HepG2 (cell line): Measurements from ENCODE around the gene PPM1G. TPM values are rescaled to one million over a fixed set of nuclear protein-coding genes. Genes with fewer than 3 reads are reported as not detected.

Source experiments
- ARHGAP35 ChIP-seq: sonication (generic); formaldehyde crosslinking; IDR thresholded peaks from 2 replicates; pipeline ENCODE4 v1.9.0; 2022; ENCODE audit warnings: mild to moderate bottlenecking, inconsistent platforms, moderate library complexity, missing genetic modification reagents, borderline replicate concordance
- CHD4 ChIP-seq: fragments of 200-600 bp; sonication (generic); IDR thresholded peaks from 2 replicates; pipeline ENCODE4 v1.7.0; 2017; ENCODE audit warnings: mild to moderate bottlenecking, low read length, borderline replicate concordance
- E2F2 ChIP-seq: sonication (generic); formaldehyde crosslinking; IDR thresholded peaks from 2 replicates; pipeline ENCODE4 v1.4.0; 2020; ENCODE audit warnings: missing genetic modification reagents, borderline replicate concordance
- GATAD1 ChIP-seq: IDR thresholded peaks from 2 replicates; pipeline ENCODE4 v1.6.1; 2016; ENCODE audit warnings: missing genetic modification reagents, missing compliant biosample characterization
- GRHL1 ChIP-seq: sonication (generic); formaldehyde crosslinking; conservative IDR thresholded peaks from 2 replicates; pipeline ENCODE4 v1.8.0; 2022; ENCODE audit warnings: missing genetic modification reagents
- GTF3A ChIP-seq: sonication (generic); formaldehyde crosslinking; conservative IDR thresholded peaks from 2 replicates; pipeline ENCODE4 v1.4.0; 2020; ENCODE audit warnings: mild to moderate bottlenecking, missing genetic modification reagents
- NFIB ChIP-seq: sonication (generic); formaldehyde crosslinking; IDR thresholded peaks from 2 replicates; pipeline ENCODE4 v1.9.0; 2021; ENCODE audit warnings: missing genetic modification reagents, mild to moderate bottlenecking, borderline replicate concordance
- ONECUT2 ChIP-seq: sonication (generic); formaldehyde crosslinking; IDR thresholded peaks from 2 replicates; pipeline ENCODE4 v1.4.0; 2020; ENCODE audit warnings: missing genetic modification reagents
- POGK ChIP-seq: sonication (generic); formaldehyde crosslinking; conservative IDR thresholded peaks from 2 replicates; pipeline ENCODE4 v1.8.0; 2022; ENCODE audit warnings: mild to moderate bottlenecking, moderate library complexity, missing genetic modification reagents
- SOX13 ChIP-seq, 3 experiments: fragments of 450-650 bp in 1 of 3; sonication (generic) in 1 of 3; formaldehyde crosslinking in 1 of 3; IDR thresholded peaks in 2 of 3; conservative IDR thresholded peaks in 1 of 3; 2 replicates each; pipeline versions ENCODE4 v1.5.0 to v1.6.1; 2016 to 2020; ENCODE audit warnings: antibody characterized with exemption in 1 of 3, mild to moderate bottlenecking in 1 of 3, missing compliant biosample characterization in 1 of 3, missing genetic modification reagents in 1 of 3, moderate library complexity in 1 of 3
- TRAFD1 ChIP-seq: sonication (generic); formaldehyde crosslinking; IDR thresholded peaks from 2 replicates; pipeline ENCODE4 v1.5.1; 2020; ENCODE audit warnings: missing genetic modification reagents, mild to moderate bottlenecking, borderline replicate concordance
- ZBTB39 ChIP-seq: sonication (generic); formaldehyde crosslinking; IDR thresholded peaks from 2 replicates; pipeline ENCODE4 v1.5.0; 2020; ENCODE audit warnings: missing genetic modification reagents
- ZBTB7B ChIP-seq: sonication (generic); formaldehyde crosslinking; IDR thresholded peaks from 2 replicates; pipeline ENCODE4 v1.4.0; 2020; ENCODE audit warnings: missing genetic modification reagents
- ZNF580 ChIP-seq: IDR thresholded peaks from 2 replicates; pipeline ENCODE4 v1.6.1; 2016; ENCODE audit warnings: low read depth, borderline replicate concordance
- ZNF678 ChIP-seq: sonication (generic); formaldehyde crosslinking; IDR thresholded peaks from 2 replicates; pipeline ENCODE4 v1.4.0; 2020; ENCODE audit warnings: mild to moderate bottlenecking, missing genetic modification reagents
- ZNF878 ChIP-seq: sonication (generic); formaldehyde crosslinking; IDR thresholded peaks from 2 replicates; pipeline ENCODE4 v1.8.1; 2023; ENCODE audit warnings: mild to moderate bottlenecking, missing genetic modification reagents, moderate library complexity
- polyA plus RNA-seq, 8 experiments: library from polyadenylated mRNA; depleted of rRNA in 3 of 8; stranded (reverse) in 7 of 8; unstranded in 1 of 8; fragments of >200 nt; fragmentation: Illumina TruSeq in 4 of 8; extraction: Trizol in 4 of 8; gene quantifications; 2 replicates each; pipeline versions ENCODE4 v1.2.1 to v1.2.3, GENCODE V29; 2011 to 2016; ENCODE audit warnings: low read depth in 4 of 8, missing spikeins in 1 of 8, mixed read lengths in 1 of 8; ENCODE audit not compliant: insufficient read depth in 1 of 8
- total RNA-seq, 5 experiments: library from RNA; depleted of rRNA; stranded (reverse); fragments of >200 nt; fragmentation: Illumina TruSeq; extraction: Trizol; gene quantifications; 2 replicates each; pipeline ENCODE4 v1.2.3, GENCODE V29; 2016; ENCODE audit warnings: low read depth in 1 of 5

PPM1G gene
- total and polyA plus RNA-seq, 2 of the 13 experiments (the other 11 are each of a cell fraction or from before 2014, with no cell fraction given) = 58.2 to 213 TPM

GRCh38 chr2:27370816-27371620 is 38.4 kb downstream of the PPM1G start (continued):
- TF ChIP-seq ONECUT2 (CRISPR knock-in tag) = no peak
- no peak for TF ChIP-seq GATAD1 (CRISPR knock-in tag)
- no peak; the same call in 1 of the 2 replicates for TF ChIP-seq ARHGAP35
- TF ChIP-seq GRHL1 (CRISPR knock-in tag) = no peak
- no peak for TF ChIP-seq GTF3A (CRISPR knock-in tag)
- TF ChIP-seq TRAFD1 (CRISPR knock-in tag) = no peak
- no peak for TF ChIP-seq ZNF878
- TF ChIP-seq ZBTB39 (CRISPR knock-in tag) = peak; percentile 18; the same call in 1 of the 2 replicates
- TF ChIP-seq SOX13 (IDR thresholded peaks at IDR 0.05) = no peak
- 0 out of 4 replicates have a peak, but pooled peaks of 1 of the 2 experiments have one; percentile 2 for TF ChIP-seq SOX13 (CRISPR knock-in tag; conservative IDR thresholded peaks at IDR 0.05 in 1 of 2, IDR thresholded peaks at IDR 0.05 in 1 of 2)
- no peak for TF ChIP-seq ZNF678 (CRISPR knock-in tag)
- no peak; the same call in 1 of the 2 replicates for TF ChIP-seq ZNF580 (CRISPR knock-in tag)
- TF ChIP-seq NFIB (CRISPR knock-in tag) = no peak; the same call in 1 of the 2 replicates
- no peak for TF ChIP-seq ZBTB7B (CRISPR knock-in tag)
- no peak for TF ChIP-seq CHD4
- no peak for TF ChIP-seq POGK
- TF ChIP-seq E2F2 (CRISPR knock-in tag) = no peak; the same call in 1 of the 2 replicates
